GM19395 (cell line): ENCODE measurements around the gene DCDC2C.

Experiments used
- ATAC-seq: cut with Tn5 transposase; IDR thresholded peaks from one replicate; pipeline ENCODE4 v1.9.1; 2021; ENCODE audit warnings: mild to moderate bottlenecking, moderate library complexity; ENCODE audit not compliant: unreplicated experiment

The DCDC2C gene

DNA sequence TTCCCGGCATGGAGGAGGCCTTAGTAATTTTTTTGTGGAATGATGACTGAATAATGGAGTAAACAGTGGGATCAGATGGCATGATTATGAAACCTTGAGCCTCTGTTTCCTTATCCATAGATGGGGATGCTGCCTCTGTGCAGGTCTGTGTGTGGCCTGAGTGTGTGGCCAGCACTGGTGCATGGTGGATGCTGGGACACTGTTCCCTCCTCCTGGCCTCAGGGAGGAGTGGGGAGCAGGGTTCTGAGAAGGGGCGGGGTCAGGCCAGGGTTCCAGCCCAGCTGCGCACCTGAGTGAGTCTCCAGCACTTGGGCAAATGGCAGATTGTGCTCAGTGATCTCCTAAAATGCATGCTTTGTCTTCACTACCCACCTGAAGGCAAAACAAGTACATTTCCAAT lies 66.4 kb downstream of the DCDC2C start:
- ATAC-seq = no peak

- no peak for ATAC-seq
Measured at GRCh38 chr2:3770724-3771415, 67.5 kb downstream of the DCDC2C start.

GRCh38 chr2:3771576-3771975 lies 68.2 kb downstream of the DCDC2C start:
- no peak for ATAC-seq

DNA sequence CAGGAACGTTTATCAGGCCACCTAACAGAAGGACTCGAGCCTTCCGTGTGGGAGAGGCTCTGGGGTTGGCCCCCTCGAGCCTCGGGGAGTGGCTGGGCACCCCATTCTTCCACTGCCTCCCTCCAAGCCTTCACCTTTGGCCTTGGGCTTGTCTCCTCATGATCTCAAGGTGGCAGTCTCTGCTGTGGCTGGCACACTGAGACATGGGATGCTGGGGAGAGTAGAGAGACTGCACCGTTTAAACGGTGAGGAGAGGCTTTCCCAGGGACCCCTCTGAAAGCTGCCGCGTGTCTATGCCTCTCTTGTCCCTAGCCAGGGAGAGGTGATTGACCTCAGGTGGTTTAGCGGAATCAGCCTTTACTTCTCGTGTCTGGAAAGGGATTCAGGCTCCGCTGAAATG lies 71.0 kb downstream of the DCDC2C start:
- ATAC-seq = no peak

GRCh38 chr2:3776311-3776710 lies 72.9 kb downstream of the DCDC2C start:
- no peak for ATAC-seq

DNA sequence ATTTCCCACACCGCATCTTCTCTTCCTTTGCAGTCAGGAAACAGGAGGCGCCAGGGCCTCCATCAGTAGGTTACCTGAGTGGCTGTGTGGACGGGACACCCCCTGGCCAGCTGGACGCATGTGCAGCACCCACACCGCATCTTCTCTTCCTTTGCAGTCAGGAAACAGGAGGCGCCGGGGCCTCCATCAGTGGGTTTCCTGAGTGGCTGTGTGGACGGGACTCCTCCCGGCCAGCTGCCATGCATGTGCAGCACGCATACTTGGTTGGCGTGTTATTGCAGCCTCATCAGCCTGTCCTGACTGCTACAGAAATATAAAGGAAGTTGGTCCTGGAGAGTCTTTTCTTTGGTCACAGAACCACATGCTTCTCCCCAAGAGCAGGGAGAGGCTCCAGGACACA lies 74.6 kb downstream of the DCDC2C start:
- ATAC-seq = no peak

- no peak for ATAC-seq
Measured at GRCh38 chr2:3778851-3779495, 75.6 kb downstream of the DCDC2C start.

DNA sequence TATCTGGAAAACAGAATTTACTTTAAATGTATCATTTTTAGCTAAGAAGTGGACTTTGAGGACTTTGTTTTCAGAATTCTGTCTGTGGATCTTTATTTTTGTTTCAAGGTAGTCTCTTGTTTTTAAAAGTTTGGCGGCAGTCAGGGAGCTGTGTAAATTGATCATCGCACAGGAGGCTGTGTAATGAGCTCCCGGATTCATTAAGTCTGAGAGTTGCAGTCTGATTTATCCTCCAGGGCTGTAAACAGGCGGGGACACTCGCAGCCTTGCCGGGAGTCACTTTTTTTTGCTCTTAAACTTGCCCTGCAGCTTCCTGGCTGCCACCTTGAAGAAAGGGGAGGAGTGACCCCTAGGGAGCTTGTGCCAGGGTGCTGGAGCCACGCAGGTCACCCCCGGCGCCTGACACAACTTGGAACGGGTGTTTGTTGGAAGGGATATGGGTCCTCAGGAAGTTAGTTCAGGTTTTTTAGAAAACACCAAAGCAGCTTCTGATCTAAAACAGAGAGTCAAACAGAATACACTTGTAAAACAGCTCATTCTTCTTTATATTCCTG lies 76.2 kb downstream of the DCDC2C start:
- ATAC-seq = no peak

DNA sequence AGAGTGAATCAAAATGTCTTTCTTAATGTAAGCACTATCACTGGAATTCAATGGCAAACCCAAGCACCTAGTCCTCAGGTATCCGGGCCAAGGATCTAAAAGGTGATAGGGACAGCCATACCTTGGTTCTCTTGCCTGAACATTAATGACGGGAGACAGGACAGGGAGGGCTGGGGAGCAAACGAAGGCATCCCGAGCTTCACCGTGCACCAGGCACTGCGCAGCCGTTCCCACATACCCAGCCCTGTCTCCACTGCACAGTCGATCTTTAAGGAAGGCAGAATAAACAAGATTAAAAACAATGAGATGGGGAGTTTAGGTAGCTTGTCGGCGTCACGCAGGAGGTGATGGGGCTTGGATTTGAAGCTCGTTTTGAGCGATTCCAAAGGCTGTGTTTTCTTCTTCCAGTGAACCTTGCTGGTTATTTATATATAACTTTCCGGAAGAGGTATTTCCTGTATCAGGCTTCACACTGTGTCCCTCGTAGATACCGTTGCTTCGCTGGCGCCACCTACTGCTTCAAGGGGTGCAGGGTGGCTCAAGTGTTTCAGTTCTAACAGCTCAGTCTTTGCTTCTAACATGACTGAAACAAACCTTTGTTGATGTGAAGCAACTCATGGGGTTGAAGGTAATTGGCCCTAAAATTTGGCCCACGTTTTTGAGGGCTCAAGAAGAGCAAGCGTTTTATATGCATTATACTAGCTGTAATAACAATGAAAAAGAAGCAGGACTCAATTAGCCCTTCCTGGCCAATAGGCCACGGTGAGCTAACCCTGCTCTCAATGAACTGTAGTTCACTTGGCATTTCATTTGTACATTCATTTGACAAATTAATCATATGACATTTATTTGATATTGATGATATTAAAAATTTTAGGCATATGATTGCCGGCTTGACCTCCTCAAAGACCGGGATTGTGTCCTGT lies 77.4 kb downstream of the DCDC2C start:
- ATAC-seq = peak; percentile 98

GRCh38 chr2:3784731-3785130 lies 81.4 kb downstream of the DCDC2C start:
- ATAC-seq = no peak

DNA sequence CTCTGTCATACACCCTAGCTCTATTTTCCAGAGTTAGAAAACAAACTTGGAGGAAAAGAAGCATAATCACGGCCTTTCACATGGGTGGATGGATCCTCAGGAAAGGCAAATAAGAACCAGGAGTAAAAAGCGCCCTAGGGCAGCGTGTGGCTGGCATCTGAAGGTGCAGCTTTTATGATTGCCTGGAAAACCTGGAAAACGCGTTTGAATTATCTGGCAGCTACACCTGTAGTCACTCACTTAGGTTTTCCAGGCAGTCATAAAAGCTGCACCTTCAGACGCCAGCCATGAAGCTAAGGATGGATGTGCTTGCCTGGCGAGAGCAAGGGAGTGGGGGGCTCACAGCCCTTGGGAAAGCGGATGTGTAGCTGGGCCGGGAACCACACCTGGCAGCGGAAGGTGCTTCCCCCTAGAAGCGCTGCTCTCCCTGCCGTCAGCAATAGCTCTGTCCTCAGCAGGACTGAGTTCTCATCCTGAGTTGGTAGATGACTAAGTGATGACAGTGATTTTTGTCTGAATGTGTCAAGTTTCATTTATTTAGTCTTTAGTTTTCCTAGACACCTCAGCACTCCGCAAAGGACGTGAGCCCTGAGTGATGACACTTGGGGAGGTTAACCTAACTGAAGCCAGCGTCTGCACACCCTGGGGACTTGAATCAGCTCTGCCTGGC lies 82.0 kb downstream of the DCDC2C start:
- no peak for ATAC-seq

DNA sequence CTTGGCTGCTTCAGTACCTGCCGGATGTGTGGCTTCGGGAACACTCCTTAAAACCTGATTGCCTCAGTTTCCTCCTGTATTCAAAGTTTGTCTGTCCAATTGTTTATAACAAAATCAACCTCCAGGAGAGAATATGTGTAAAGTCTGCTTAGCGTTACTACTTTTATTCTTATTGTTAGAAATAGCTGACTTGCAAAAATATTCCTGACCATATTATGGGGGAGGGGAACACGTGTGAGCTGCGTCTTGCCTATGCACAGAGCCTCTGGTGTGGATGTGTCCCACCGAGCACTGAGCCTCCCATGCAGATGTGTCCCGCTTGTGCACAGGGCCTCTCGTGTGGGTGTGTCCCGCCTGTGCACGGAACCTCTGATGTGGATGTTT lies 82.5 kb downstream of the DCDC2C start:
- no peak for ATAC-seq

GRCh38 chr2:3787768-3788167 lies 84.4 kb downstream of the DCDC2C start:
- no peak for ATAC-seq

DNA sequence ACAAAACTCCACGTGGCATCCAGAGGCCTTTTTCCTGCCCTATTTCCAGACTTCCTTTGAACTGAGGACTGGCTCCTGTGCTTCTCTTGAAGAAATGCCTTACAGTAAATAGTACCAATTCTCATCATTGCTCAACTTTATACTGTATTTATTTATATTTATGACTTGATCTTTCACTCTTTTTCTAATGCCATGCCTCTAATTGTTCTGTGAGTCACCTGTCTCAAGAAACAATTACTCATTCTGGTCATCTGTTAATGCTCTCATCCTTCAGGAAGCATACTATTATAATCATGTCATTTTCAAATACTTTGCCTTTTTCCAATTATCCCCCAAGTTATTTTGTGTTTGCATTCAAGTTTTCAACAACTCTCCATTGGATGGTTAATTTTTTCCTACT lies 85.9 kb downstream of the DCDC2C start:
- no peak for ATAC-seq

DNA sequence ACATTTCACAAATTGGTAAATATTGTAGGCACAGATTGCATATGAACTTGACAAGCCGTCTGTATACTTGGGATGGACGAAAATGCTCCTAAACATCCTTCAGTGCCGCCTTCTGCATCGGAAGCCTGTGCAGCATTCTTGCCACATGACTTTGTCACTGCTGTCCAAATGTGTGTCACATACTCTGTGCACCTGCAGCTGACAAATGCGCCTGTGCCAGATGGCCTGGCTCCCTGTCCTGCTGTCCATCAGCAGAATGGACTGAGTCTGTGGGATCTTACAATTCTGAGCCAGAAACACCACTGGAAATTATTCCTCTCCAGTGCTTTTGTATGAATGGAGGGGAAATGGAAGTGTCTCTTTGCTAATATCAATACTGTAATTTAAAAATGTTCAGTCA lies 89.9 kb downstream of the DCDC2C start:
- no peak for ATAC-seq

DNA sequence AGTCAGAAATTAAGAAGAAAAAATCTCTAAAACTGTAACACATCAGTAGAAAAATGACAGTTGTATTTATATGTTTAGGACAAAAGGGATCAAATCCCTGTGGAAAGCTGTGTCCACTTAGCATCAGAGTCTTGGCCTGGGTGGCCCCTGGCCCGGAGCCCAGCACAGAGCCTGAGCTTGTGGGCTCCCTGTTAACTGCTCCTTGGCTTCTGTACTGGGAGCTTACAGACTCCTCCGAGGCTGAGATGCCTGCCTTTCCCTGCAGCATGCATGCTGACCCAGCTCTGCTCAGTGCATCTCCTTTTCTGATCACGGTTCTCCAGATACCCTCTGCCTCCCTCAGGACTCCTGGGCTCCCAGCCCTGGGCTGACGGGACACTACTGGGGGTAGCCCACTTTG lies 98.1 kb downstream of the DCDC2C start:
- no peak for ATAC-seq

- ATAC-seq = no peak
Measured at GRCh38 chr2:3805201-3805939, 102.0 kb downstream of the DCDC2C start.

- ATAC-seq = no peak
Measured at GRCh38 chr2:3806168-3806567, 102.8 kb downstream of the DCDC2C start.

DNA sequence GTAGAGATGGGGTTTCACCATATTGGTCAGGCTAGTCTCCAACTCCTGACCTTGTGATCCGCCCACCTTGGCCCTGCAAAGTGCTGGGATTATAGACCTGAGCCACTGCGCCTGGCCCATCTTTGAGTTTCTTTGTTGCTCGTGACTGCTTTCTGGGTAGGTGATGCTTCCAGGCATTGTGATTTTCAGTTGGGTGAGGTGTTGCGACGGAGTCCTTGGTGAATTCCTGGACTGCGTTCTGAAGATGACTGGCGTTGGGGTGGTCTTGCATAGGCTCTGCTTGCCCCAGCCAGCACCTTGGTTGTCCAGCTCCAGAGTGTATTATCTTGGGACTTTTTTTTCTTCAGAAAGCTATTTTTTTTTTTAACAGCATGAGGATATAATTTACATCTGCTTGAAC lies 103.4 kb downstream of the DCDC2C start:
- no peak for ATAC-seq

GRCh38 chr2:3807853-3808252 lies 104.5 kb downstream of the DCDC2C start:
- ATAC-seq = no peak
